HEK293 (cell line): ENCODE measurements around the gene PPP1R18.

Experiments
- CTCF ChIA-PET: fragments of 350-600 bp; formaldehyde crosslinking; extraction: SDS; loops from one replicate; lab custom pipeline; 2021; ENCODE audit warnings: antibody characterized with exemption; lab: Yijun Ruan, JAX
- POLR2A ChIA-PET: fragments of 300-600 bp; formaldehyde crosslinking; extraction: SDS; loops from one replicate; lab custom pipeline; 2020; ENCODE audit warnings: antibody characterized with exemption, inconsistent platforms; lab: Yijun Ruan, JAX
- H3K27ac ChIP-seq: fragments of 200-500 bp; sonication (Bioruptor generic); 2 replicates; pipeline ENCODE4 v1.5.1; 2014; ENCODE audit warnings: low read depth, low read length, control low read depth, inconsistent platforms; ENCODE audit errors: extremely low read depth
- H3K36me3 ChIP-seq, 2 experiments: fragments of 200-500 bp in 1 of 2; sonication (Bioruptor generic) in 1 of 2; 1 replicate in 1 of 2; 2 replicates in 1 of 2; pipeline ENCODE4 v1.5.1; 2014 to 2017; ENCODE audit warnings: inconsistent platforms in 2 of 2, low read length in 2 of 2; ENCODE audit not compliant: control insufficient read depth in 2 of 2, insufficient read depth in 1 of 2
- H3K4me1 ChIP-seq: fragments of 200-500 bp; sonication (Bioruptor generic); 2 replicates; pipeline ENCODE4 v1.5.1; 2014; ENCODE audit warnings: mild to moderate bottlenecking, low read length, inconsistent platforms; ENCODE audit not compliant: control insufficient read depth, insufficient read depth
- H3K4me3 ChIP-seq: 2 replicates; pipeline ENCODE4 v1.5.1; 2011; ENCODE audit warnings: low read depth, mild to moderate bottlenecking, control low read depth, low read length, moderate library complexity
- H3K9me3 ChIP-seq: fragments of 200-500 bp; sonication (Bioruptor generic); 2 replicates; pipeline ENCODE4 v1.5.1; 2014; ENCODE audit warnings: low read depth, low read length, inconsistent platforms; ENCODE audit not compliant: control insufficient read depth, insufficient read depth
- HOXA7 ChIP-seq: sonication (generic); formaldehyde crosslinking; IDR thresholded peaks from 2 replicates; pipeline ENCODE4 v1.8.1; 2022; ENCODE audit warnings: missing genetic modification reagents, borderline replicate concordance
- KLF7 ChIP-seq: fragments of 450-650 bp; formaldehyde crosslinking; IDR thresholded peaks from 2 replicates; pipeline ENCODE4 v1.5.1; 2016; ENCODE audit warnings: missing biosample characterization, missing genetic modification characterization, borderline replicate concordance
- KLF9 ChIP-seq: fragments of 450-650 bp; formaldehyde crosslinking; IDR thresholded peaks from 2 replicates; pipeline ENCODE4 v1.5.1; 2016; ENCODE audit warnings: missing biosample characterization, missing genetic modification characterization, low read depth
- PRDM4 ChIP-seq: fragments of 450-650 bp; formaldehyde crosslinking; IDR thresholded peaks from 2 replicates; pipeline ENCODE4 v1.5.1; 2017; ENCODE audit warnings: missing biosample characterization, missing genetic modification characterization
- ZBTB17 ChIP-seq: fragments of 450-650 bp; formaldehyde crosslinking; IDR thresholded peaks from 2 replicates; pipeline ENCODE4 v1.5.1; 2016; ENCODE audit warnings: missing biosample characterization, missing genetic modification characterization
- ZBTB20 ChIP-seq: fragments of 450-650 bp; formaldehyde crosslinking; IDR thresholded peaks from 2 replicates; pipeline ENCODE4 v1.5.1; 2016; ENCODE audit warnings: missing biosample characterization, missing genetic modification characterization
- ZBTB48 ChIP-seq: fragments of 450-650 bp; formaldehyde crosslinking; IDR thresholded peaks from 2 replicates; pipeline ENCODE4 v1.5.1; 2016; ENCODE audit warnings: missing biosample characterization, missing genetic modification characterization
- ZEB2 ChIP-seq: fragments of 450-650 bp; formaldehyde crosslinking; IDR thresholded peaks from 2 replicates; pipeline ENCODE4 v1.5.1; 2016; ENCODE audit warnings: missing biosample characterization, missing genetic modification characterization
- ZFHX2 ChIP-seq: fragments of 450-650 bp; formaldehyde crosslinking; conservative IDR thresholded peaks from 2 replicates; pipeline ENCODE4 v1.5.1; 2016; ENCODE audit warnings: missing biosample characterization, missing genetic modification characterization
- ZFP69B ChIP-seq: fragments of 450-650 bp; formaldehyde crosslinking; IDR thresholded peaks from 2 replicates; pipeline ENCODE4 v1.5.1; 2016; ENCODE audit warnings: missing biosample characterization, missing genetic modification characterization
- ZNF121 ChIP-seq: fragments of 450-650 bp; formaldehyde crosslinking; IDR thresholded peaks from 2 replicates; pipeline ENCODE4 v1.5.1; 2016; ENCODE audit warnings: missing biosample characterization, missing genetic modification characterization
- ZNF221 ChIP-seq: fragments of 450-650 bp; formaldehyde crosslinking; IDR thresholded peaks from 2 replicates; pipeline ENCODE4 v1.5.1; 2017; ENCODE audit warnings: missing biosample characterization, missing genetic modification characterization, borderline replicate concordance
- ZNF23 ChIP-seq: fragments of 450-650 bp; formaldehyde crosslinking; IDR thresholded peaks from 2 replicates; pipeline ENCODE4 v1.5.1; 2016; ENCODE audit warnings: missing biosample characterization, missing genetic modification characterization, borderline replicate concordance
- ZNF239 ChIP-seq: fragments of 450-650 bp; formaldehyde crosslinking; IDR thresholded peaks from 2 replicates; pipeline ENCODE4 v1.5.1; 2016; ENCODE audit warnings: missing biosample characterization, missing genetic modification characterization
- ZNF302 ChIP-seq: fragments of 450-650 bp; formaldehyde crosslinking; IDR thresholded peaks from 2 replicates; pipeline ENCODE4 v1.5.1; 2016; ENCODE audit warnings: missing biosample characterization, missing genetic modification characterization, low read depth
- ZNF362 ChIP-seq: fragments of 450-650 bp; formaldehyde crosslinking; IDR thresholded peaks from 2 replicates; pipeline ENCODE4 v1.5.1; 2016; ENCODE audit warnings: missing biosample characterization, missing genetic modification characterization
- ZNF391 ChIP-seq: fragments of 450-650 bp; formaldehyde crosslinking; IDR thresholded peaks from 2 replicates; pipeline ENCODE4 v1.5.1; 2016; ENCODE audit warnings: low read depth, missing biosample characterization, missing genetic modification characterization, borderline replicate concordance
- ZNF394 ChIP-seq: fragments of 450-650 bp; formaldehyde crosslinking; IDR thresholded peaks from 2 replicates; pipeline ENCODE4 v1.5.1; 2016; ENCODE audit warnings: missing biosample characterization, missing genetic modification characterization, mild to moderate bottlenecking, moderate library complexity, borderline replicate concordance
- ZNF513 ChIP-seq: fragments of 450-650 bp; IDR thresholded peaks from 2 replicates; pipeline ENCODE4 v1.5.1; 2018; ENCODE audit warnings: missing biosample characterization, missing genetic modification characterization
- ZNF514 ChIP-seq: fragments of 450-650 bp; formaldehyde crosslinking; IDR thresholded peaks from 2 replicates; pipeline ENCODE4 v1.5.1; 2016; ENCODE audit warnings: missing biosample characterization, missing genetic modification characterization
- ZNF548 ChIP-seq: fragments of 450-650 bp; formaldehyde crosslinking; IDR thresholded peaks from 2 replicates; pipeline ENCODE4 v1.5.1; 2016; ENCODE audit warnings: missing biosample characterization, missing genetic modification characterization
- ZNF558 ChIP-seq: fragments of 450-650 bp; formaldehyde crosslinking; IDR thresholded peaks from 2 replicates; pipeline ENCODE4 v1.5.1; 2016; ENCODE audit warnings: missing biosample characterization, missing genetic modification characterization
- ZNF626 ChIP-seq: fragments of 450-650 bp; sonication (Bioruptor Pico); formaldehyde crosslinking; IDR thresholded peaks from 2 replicates; pipeline ENCODE4 v1.5.1; 2018; ENCODE audit warnings: missing biosample characterization, missing genetic modification characterization, inconsistent platforms
- ZNF707 ChIP-seq: fragments of 450-650 bp; formaldehyde crosslinking; IDR thresholded peaks from 2 replicates; pipeline ENCODE4 v1.5.1; 2016; ENCODE audit warnings: missing biosample characterization, missing genetic modification characterization
- ZSCAN30 ChIP-seq: fragments of 450-650 bp; IDR thresholded peaks from 2 replicates; pipeline ENCODE4 v1.5.1; 2018; ENCODE audit warnings: missing biosample characterization, mild to moderate bottlenecking, missing genetic modification characterization, moderate library complexity
- TF ChIP-seq, protein P1 (sequence below): fragments of 450-650 bp; formaldehyde crosslinking; IDR thresholded peaks from 2 replicates; pipeline ENCODE4 v1.5.1; 2016; ENCODE audit warnings: missing biosample characterization, missing genetic modification characterization
- TF ChIP-seq, protein P2 (sequence below): fragments of 450-650 bp; formaldehyde crosslinking; IDR thresholded peaks from 2 replicates; pipeline ENCODE4 v1.5.1; 2016; ENCODE audit warnings: missing biosample characterization, missing genetic modification characterization

The PPP1R18 gene

GRCh38 chr6:30686009-30686907, at the start of gene PPP1R18:
PPP1R18 (minus strand) TSS chr6:30686645; CDS start chr6:30686018, 627 bp downstream.
- ChIA-PET POLR2A (interaction anchor here (1.0 to 7.6 kb wide), 2 partner anchors 36 to 44 kb away, joined by 4 to 120 read pairs; partner anchors contain the start of gene TUBB), CTCF (interaction anchor here (19.6 kb wide), 1 partner anchor 40 kb away, joined by 692 read pairs; the partner anchor contains the start of genes MDC1 and TUBB)
- peak within 1 kb of the TSS; percentile 94 for H3K27ac ChIP-seq
- TF ChIP-seq ZFHX2 (tag by site-specific recombination) (peak; percentile 58), PRDM4 (no peak), ZNF394 (tag by site-specific recombination) (no peak), ZNF362 (tag by site-specific recombination) (no peak), ZEB2 (tag by site-specific recombination) (no peak), ZNF514 (no peak), KLF9 (tag by site-specific recombination) (peak; percentile 34; the same call in 1 of the 2 replicates), ZBTB48 (tag by site-specific recombination) (peak; percentile 35; the same call in 1 of the 2 replicates), ZNF548 (no peak), ZNF513 (tag by site-specific recombination) (no peak), ZNF239 (tag by site-specific recombination) (no peak), ZBTB17 (tag by site-specific recombination) (no peak), ZNF558 (tag by site-specific recombination) (no peak), KLF7 (tag by site-specific recombination) (peak; percentile 60), ZNF121 (no peak), ZBTB20 (tag by site-specific recombination) (peak; percentile 85), ZNF221 (tag by site-specific recombination) (no peak), ZNF626 (no peak), ZNF391 (tag by site-specific recombination) (no peak), ZFP69B (0 out of 2 replicates have a peak, but pooled peaks have one; percentile 40), HOXA7 (CRISPR knock-in tag) (no peak), ZNF23 (no peak), ZSCAN30 (tag by site-specific recombination) (no peak), ZNF707 (no peak), ZNF302 (tag by site-specific recombination) (no peak)
- TF ChIP-seq, protein P1, sequence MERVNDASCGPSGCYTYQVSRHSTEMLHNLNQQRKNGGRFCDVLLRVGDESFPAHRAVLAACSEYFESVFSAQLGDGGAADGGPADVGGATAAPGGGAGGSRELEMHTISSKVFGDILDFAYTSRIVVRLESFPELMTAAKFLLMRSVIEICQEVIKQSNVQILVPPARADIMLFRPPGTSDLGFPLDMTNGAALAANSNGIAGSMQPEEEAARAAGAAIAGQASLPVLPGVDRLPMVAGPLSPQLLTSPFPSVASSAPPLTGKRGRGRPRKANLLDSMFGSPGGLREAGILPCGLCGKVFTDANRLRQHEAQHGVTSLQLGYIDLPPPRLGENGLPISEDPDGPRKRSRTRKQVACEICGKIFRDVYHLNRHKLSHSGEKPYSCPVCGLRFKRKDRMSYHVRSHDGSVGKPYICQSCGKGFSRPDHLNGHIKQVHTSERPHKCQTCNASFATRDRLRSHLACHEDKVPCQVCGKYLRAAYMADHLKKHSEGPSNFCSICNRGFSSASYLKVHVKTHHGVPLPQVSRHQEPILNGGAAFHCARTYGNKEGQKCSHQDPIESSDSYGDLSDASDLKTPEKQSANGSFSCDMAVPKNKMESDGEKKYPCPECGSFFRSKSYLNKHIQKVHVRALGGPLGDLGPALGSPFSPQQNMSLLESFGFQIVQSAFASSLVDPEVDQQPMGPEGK: peak; percentile 41; the same call in 1 of the 2 replicates
- TF ChIP-seq, protein P2, sequence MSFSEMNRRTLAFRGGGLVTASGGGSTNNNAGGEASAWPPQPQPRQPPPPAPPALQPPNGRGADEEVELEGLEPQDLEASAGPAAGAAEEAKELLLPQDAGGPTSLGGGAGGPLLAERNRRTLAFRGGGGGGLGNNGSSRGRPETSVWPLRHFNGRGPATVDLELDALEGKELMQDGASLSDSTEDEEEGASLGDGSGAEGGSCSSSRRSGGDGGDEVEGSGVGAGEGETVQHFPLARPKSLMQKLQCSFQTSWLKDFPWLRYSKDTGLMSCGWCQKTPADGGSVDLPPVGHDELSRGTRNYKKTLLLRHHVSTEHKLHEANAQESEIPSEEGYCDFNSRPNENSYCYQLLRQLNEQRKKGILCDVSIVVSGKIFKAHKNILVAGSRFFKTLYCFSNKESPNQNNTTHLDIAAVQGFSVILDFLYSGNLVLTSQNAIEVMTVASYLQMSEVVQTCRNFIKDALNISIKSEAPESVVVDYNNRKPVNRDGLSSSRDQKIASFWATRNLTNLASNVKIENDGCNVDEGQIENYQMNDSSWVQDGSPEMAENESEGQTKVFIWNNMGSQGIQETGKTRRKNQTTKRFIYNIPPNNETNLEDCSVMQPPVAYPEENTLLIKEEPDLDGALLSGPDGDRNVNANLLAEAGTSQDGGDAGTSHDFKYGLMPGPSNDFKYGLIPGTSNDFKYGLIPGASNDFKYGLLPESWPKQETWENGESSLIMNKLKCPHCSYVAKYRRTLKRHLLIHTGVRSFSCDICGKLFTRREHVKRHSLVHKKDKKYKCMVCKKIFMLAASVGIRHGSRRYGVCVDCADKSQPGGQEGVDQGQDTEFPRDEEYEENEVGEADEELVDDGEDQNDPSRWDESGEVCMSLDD (tag by site-specific recombination): 0 out of 2 replicates have a peak, but pooled peaks have one; percentile 13

More at GRCh38 chr6:30686009-30686907, at the start of gene PPP1R18:
- Histone ChIP-seq H3K36me3 (peaks cover 0 to 8% of the 10 kb centered on the region in 2 experiments; a peak in 2 of 3 replicates), H3K4me1 (peaks cover 30% of the 10 kb centered on the region), H3K9me3 (no peaks in the 10 kb centered on the region), H3K4me3 (peak within 1 kb of the TSS; percentile 52)
